Panc1 (cell line): ENCODE results near the gene NSUN6. TPM values are rescaled to one million over a fixed set of nuclear protein-coding genes. Genes with fewer than 3 reads are reported as not detected.

Source experiments
- total RNA-seq: library from RNA; stranded (reverse); gene quantifications from one replicate; pipeline ENCODE4 v1.2.1, GENCODE V29; 2021; ENCODE audit not compliant: unreplicated experiment

NSUN6 gene
- total RNA-seq, 1 experiment from 2014 or later: 4.3 TPM

Other genes with a start within 250 kb of the NSUN6 start
- 12.2 TPM for gene ARL5B, start 7.8 kb upstream of the NSUN6 start, total RNA-seq